ENCODE measurements around the gene GALM.
A peak's percentile ranks its signal among the peaks of the same experiment; 100 is the strongest.
"Not testable (repeated sequence)": the region's sequence is repeated elsewhere in the genome, so short reads cannot be mapped to it uniquely, and the experiment has no call there.

Gene GALM

DNA sequence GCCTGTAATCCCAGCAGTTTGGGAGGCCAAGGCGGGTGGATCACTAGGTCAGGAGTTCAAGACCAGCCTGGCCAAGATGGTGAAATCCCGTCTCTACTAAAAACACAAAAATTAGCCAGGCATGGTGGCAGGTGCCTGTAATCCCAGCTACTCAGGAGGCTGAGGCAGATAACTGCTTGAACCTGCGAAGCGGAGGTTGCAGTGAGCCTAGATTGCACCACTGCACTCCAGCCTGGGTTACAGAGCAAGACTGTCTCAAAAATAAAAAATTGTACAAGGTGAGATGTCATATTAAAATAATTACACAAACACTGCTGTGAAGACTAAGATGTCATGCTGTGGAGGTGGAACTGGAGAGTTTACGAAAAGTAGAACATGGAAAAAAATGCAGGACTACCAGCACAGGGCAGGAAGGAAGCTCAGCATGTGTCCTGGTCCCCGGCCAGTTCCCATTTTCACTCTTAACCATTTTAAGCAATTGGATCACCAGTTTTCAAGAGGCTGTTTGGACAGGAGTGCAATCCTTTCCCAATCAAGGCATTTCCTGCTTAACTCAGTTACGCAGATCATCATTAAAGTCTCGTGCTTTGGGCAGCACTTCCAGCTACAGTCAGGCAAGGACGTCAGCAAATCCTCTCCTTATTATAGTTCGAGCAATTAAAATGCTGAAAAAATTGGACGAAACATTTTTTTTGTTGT is 71.2 kb downstream of the GALM start:
- FAIRE-seq; DNase-seq (ENCODE audit: insufficient read length, low spot score): not testable (repeated sequence)

DNA sequence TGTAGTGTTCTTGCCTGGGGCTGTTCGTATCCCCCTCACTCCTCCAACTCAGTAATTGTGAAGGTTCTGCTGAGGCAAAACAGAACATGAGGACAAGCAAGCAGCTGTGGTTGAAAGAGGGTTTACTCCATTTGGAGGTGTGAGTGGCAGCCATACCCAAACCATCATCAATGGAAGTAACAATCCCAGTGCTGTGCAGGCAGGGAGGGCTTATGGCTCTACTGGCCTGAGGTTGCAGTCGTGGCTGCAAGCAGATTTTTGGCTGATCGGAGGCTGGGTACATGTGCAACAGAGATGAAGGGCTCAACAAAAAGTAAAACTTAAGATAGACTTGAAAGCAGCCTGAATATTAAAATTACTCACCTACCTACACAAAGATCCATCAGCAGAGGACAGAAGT is 72.0 kb downstream of the GALM start:
- no peak for DNase-seq (ENCODE audit: insufficient read length, low spot score)
- no peak for FAIRE-seq

DNA sequence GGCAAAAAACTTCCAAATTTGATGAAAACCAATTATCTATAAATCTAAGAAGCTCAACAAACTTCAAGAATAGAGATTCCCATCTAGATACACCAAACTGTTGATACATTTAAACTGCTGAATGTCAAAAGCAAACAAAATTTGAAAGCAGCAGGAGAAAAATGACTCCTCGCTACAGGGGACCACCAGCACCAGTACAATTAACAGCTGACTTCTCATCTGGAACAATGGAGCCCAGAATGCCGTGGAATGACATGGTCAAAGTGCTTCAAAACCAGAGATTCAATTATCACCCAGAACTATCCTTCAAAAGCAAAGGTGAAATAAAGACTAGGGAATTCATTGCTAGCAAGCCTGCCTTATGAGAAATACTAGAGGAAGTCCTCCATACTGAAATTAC is 73.6 kb downstream of the GALM start:
- no peak for DNase-seq (ENCODE audit: insufficient read length, low spot score)
- FAIRE-seq, result no peak

DNA sequence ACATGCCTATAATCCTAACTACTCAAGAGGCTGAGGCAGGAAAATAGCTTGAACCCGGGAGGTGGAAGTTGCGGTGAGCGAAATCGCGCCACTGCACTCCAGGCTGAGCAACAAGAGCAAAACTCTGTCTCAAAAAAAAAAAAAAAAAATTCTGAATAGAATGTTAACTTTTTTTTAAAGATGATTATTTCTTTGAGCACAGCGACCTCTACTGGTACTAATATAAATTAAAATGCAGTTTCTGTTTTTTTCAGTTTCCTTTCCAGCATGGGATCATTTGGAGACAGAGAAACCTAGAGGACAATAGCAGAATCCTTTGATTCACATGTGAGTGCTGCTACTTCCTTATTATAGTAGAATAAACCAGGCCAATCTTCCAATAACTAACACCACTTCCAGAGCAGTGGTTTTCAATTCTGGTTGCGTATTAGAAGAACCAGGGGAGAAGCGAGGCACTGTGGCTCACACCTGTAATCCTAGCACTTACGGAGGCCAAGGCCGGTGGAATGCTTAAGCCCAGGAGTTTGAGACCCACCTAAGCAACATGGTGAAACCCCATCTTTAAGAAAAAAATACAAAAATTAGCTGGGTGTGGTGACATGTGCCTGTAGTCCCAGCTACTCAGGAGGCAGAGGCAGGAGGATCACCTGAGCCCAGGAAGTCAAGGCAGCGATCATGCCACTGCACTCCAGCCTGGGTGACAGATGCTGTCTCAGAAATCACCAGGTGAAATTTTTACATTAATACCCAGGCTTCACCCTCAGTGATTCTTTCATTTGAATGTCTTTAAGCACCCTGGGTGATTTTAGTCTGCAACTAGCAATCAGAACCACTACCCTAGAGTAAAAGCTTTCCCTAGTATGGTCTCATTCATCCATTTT is 75.2 kb downstream of the GALM start:
- DNase-seq (ENCODE audit: insufficient read length, low spot score), result peak; percentile 59
- FAIRE-seq, result no peak

DNA sequence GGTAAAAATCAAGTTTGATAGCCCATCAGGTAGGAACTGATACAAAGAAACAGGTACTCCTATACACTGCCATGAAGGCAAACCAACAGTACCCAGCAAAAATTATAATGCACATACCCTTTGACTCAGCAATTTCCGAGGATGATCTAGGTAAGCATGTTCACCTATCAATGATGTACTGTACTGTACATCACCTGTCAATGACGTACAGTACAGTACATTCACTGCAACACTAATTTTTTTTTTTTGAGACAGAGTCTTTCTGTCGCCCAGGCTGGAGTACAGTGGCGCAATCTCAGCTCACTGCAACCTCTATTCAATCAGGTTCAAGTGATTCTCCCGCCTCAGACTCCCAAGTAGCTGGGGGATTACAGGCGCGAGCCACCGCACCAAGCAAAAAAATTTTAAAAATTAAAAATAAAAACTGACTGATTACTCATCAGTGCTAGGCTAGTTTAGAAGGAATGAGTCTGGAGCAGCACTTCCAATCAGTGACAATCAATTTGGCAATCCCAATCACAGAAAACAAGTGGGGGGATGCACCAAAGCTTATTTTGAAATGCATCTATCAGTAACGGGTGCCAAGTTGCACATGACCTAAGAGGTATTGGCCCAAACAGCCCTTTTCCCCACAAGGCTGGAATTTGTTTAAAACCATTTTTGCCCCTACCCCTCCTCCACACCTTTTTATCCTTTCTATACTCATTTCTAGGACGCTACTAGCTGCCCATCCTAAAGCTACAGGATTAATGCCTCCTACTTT is 77.1 kb downstream of the GALM start:
- no peak for FAIRE-seq
- no peak for DNase-seq (ENCODE audit: insufficient read length, low spot score)

DNA sequence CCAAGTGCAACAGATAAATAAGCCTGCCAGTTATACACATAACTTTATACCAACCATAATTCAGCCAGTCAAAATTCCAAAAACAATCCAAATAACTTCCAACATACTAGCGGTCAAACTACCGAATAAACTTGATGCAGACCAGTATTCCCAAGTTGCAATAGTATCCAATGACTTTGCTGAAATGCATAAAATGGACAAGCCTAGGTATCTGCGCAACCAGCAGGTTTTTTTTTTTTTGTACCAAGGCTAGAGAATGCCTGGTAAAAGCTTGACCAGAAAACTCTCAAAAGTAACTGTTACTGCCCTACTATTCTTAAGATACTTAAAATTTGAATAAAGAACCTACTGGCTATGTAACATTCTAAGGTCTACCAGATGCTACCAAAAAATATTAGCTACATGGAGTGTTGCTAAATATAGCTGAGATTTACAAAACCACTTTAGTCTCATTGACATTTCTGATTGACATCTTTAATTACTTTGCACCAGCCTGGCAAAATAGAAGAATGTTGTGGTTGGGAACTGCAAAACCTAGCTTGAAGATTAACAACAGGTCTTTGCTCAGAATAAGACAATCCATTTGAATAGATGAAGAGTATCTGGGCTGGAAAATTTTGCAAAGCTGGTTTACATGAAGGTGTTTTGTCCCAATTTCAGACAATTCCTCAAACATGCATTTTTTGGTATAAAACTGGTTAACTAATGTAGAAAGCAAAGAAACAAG is 77.9 kb downstream of the GALM start:
- no peak for DNase-seq (ENCODE audit: insufficient read length, low spot score)
- no peak for FAIRE-seq

DNA sequence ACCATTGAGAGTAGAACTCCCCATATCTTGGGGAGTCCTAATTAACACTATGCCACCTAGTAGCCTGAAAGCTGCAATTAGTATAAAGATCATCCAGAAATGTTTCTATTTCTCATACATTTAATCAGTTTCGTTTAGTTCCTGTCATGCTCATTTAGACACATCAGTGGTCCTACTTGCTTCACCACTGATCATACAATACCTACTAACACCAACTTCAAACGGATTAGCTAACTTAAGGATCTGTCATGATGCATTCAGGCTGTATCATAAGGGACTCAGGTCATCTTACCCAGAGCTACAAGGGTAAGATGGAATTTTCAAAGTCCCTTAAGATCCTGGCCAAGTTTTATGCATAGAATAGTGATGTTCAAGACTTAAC is 78.5 kb downstream of the GALM start:
- no peak for FAIRE-seq
- DNase-seq (ENCODE audit: insufficient read length, low spot score), result no peak

DNA sequence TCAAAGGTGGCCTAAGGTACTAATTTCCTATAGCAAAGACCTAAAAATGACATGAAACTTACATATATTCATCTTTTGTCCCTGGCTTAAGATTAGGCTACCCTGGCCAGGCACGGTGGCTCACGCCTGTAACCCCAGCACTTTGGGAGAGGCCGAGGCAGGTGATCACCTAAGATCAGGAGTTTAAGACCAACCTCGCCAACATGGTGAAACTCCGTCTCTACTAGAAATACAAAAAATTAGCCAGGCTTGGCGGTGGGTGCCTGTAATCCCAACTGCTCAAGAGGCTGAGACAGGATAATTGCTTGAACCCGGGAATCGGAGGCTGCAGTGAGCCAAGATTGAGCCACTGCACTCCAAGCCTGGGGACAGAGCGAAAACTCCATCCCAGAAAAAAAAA is 79.4 kb downstream of the GALM start:
- FAIRE-seq, result no peak
- DNase-seq (ENCODE audit: insufficient read length, low spot score), result no peak

DNA sequence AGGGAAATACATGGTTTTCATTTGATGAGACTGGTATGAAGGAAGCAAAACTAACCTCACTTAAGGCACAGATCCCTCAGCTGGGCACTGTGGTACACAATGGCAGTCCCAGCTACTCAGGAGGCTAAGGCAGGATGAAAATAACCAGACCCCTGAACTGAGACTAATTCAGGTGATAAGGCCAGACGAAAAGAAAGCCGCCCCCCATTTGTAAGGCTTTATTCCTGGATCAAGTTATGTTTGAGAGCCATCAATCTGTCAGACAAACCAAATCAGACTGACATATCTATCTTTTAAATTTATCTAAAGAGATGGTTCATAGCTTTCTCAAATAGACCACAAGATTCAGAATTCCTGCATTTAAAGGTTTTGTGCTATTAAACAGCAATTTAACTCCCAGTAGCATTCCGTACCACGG is 81.1 kb downstream of the GALM start:
- FAIRE-seq, result no peak

DNA sequence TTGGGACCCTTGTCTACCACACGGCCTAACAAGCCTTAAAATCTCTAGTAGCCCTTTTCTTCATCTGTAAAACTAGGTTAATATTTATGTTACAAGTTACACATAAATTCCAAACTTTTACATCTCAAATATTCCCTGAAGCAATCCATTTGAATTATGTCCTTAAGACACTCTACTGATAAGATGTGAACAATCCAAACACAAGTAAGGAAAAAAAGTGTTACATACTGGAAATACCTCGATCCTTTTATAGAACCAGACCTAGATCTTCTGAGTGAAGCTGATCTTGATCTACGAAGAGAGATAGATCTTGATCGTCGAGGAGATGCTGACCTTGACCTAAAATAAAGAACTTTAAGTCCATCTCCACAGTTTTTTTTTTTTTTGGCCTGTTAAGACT is 81.9 kb downstream of the GALM start:
- FAIRE-seq, result no peak

More for the DNA sequence above, 81.1 kb downstream of the GALM start:
- DNase-seq (ENCODE audit: insufficient read length, low spot score), result no peak

DNA sequence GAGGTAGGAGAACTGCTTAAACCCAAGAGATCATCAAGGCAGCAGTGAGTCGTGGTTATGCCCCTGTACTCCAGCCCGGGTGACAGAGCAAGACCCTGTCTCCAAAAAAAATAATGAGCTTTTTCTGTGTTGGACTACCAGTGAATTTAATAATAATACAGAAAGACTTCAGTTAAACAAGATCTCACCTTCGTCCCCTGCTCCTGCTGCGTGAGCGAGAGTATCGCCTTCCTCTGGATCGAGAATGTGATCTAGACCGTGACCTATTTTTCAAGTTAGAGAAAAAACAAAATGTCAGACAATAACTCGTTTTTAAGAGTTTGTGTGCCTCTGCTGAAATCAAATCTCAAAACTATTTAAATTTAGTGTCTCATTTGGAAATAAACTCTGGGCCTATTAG is 82.5 kb downstream of the GALM start:
- DNase-seq (ENCODE audit: insufficient read length, low spot score), result no peak
- no peak for FAIRE-seq

More for the DNA sequence above, 81.9 kb downstream of the GALM start:
- DNase-seq (ENCODE audit: insufficient read length, low spot score), result no peak

DNA sequence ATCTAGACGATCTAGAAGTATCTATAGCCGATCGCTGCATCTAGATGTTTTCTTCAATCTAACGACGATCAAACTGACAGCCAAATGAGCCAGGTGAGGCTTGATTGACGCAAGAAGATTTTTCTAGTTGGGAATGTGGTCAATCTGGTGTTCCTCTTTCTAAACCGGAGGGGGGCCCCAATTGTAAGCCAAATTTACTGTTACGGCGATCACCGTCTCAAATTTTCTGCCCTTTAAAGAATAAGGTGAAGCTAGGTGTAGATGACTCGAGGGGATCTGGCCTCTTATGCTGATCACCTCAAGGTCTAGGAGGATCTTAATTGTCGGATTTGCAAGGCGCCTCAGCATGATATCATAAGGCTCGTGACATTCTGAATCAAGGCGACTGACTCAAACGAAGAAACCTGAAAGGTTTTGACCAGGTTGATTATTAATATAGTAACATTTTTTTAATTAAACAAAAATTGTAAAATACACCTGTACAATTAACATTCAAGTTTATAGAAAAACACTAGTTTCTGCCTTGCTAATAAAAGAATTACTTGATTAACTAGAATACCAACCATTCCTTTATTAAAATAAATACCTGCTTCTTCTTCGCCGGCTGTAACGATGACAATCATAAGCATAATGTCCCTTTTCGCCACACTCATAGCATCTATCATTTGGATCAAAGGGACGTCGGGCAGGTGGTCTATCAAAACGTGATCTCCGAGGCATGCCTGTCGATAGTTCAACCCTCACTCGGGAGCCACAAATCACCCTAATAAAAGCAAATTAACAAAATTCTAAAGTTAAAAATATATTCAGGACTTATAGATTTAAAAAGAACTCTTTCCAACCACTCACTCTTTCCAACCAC is 83.3 kb downstream of the GALM start:
- FAIRE-seq (no peak), DNase-seq (ENCODE audit: insufficient read length, low spot score) (no peak)

DNA sequence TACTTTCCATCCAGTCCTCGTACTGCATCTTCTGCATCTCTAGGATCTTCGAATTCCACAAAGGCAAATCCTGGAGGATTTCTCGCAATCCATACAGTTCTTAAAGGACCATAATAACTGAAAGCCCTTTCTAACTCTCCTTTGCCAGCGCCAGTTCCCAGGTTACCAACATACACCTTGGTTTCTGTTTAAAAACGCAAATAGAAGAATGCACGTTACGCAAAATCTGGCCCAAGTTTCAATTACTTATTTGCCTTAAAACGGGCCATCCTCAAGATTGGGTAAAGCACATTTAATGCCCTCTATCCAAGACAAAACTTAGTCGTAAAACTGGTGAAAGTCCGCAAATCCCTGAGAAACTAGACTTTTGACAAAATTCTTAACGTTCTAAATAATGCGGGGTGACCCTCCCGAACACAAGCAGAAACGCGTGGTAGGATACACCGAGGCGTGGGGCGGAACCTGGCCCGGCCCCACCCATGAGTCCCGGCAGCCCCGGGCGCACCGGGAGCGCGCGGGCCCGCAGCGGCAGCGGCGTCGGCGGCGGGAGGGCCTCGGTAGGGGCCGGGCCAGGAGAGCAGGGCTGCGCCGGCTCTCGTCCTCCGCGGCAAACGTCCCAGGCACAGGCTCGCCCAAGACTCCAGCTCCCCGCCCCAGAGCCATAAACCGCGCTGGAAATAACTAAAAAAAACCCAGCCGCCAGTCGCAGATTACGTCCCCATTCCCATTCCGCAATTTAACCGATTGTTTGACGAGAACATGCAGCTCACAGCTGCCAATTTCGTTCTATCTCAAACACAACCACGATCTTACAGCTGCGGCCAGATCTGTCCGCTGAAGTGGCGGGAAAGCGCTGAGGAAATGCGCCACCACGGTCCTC is 84.3 kb downstream of the GALM start:
- DNase-seq (ENCODE audit: insufficient read length, low spot score) (peak; percentile 22), FAIRE-seq (peak; percentile 55)

DNA sequence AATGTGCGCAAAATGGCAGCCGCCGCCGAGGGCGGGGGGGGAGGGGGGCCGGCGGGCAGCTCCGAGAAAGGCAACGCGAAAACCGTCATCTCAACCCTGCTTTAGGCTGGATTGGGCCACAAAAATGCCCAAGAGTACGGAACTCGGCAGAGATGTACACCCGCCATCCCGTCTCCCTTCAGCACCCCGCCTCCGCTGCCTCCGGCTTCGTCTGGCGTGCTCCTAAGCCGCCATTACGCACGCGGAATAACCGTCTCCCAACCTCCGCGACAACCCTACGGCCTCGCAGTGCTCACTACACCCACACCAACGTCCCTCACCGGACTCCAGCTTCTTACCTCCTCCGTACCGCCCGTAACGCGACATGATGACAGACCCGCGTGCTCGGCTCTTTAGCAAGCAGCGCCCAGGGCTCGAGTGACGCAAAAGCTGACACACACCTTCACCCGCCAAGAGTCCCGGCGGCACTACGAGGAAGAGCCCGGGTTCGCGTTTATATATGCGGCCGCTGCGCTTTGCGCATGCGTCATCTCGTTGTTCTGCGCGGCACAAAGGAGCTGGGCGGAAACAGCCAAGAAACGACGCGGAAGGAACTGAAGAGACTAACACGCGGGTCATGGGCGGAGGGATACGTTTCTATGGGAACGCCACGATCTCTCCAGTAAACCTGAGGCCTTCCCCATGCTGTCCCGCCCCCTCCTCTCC is 85.1 kb downstream of the GALM start, which contains the start of gene SRSF7:
TSS of gene SRSF7 (minus strand) at position 471 of the 705 bp plus-strand sequence. CDS start at position 366, 105 bp downstream.
- FAIRE-seq (peak; percentile 91), DNase-seq (ENCODE audit: insufficient read length, low spot score) (peak; percentile 99)

DNA sequence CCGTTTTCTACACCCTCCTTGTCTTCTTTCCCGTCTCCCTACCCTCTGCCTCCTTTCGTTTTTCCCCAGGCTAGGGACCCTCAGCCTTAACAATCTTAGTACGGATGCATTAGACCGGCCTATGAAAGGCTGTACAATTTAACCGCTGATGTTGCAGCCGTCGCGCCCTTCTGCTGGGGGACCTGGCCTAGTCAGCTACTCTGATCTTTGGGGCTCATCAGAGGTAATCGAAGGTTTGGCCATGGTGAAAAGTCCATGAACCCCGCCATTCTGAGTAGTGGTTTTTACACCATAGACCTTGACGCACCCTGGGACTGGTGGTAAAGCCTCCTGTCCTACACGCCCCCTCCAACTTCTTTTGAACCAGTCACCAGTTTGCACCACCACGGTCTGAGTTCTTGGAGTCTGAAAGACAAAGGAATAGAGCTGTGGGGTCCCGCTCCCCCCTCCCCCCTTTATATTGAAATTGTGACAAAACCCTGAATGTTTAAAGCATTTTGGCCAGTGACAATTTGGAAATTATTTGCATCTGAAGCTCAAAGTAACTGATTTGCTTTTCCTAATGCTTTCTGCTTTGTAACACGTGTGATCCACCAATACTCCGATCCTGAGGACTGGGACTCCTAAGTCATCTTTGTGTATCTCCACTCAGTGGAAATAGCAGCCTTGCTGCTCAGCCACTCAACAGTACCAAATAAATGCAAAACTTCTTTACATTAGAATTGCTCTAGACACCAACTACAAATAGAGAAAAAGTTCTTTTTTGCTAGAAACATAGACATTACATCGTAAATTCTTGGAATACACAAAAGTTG is 85.9 kb downstream of the GALM start:
- FAIRE-seq, result no peak

DNA sequence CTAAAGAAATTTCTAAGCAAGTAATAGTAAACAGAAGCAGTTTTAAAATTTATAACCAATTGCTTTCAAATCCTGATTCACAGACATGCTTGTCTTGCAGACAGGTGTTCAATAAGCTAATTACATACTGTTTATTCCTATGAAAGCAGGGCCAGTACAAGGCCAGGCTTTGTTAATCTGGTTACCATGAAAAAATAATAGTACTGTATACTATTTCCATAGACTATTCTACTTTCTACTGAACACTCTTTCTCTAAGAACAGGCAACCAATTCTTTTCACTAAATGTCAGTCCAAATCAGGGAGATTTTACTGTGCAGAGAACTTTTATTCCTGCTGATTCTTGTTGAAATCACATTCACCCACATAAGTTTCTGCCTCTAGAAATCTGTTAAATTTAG is 88.1 kb downstream of the GALM start:
- FAIRE-seq (no peak), DNase-seq (ENCODE audit: insufficient read length, low spot score) (no peak)

More for the DNA sequence above, 85.9 kb downstream of the GALM start:
- peak; percentile 30 for DNase-seq (ENCODE audit: insufficient read length, low spot score)

DNA sequence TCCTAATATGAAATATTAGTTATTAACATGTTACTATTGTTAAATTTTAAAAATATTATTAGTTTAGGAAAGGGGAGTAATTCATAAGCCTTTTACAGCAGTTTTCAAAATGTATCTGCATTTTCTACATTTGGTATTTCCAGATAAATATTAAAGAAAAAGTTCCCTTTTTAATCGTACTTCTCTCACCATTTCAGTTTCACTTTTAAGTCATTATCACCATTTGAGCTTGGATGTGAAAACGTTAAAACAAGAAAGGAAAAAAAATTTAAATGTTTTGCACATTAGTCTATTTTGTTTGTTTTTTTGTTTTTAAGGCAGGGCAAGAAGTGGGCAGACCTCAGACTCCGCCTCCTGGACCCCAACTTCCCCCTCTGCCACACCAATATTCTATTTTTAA is 88.6 kb downstream of the GALM start:
- no peak for FAIRE-seq
- no peak for DNase-seq (ENCODE audit: insufficient read length, low spot score)
